K562 (cell line): ENCODE measurements around the gene ETV3L. TPM values are rescaled to one million over a fixed set of nuclear protein-coding genes. Genes with fewer than 3 reads are reported as not detected.

Experiments used
- ATAC-seq: fragments of 200-7000 bp; cut with Tn5 transposase; 3 replicates; pipeline ENCODE4 v1.9.1; 2020; ENCODE audit warnings: moderate library complexity
- Bru-seq: library from RNA; stranded (reverse); fragments of 400-500 nt; gene quantifications from one replicate; lab custom pipeline; 2021; lab: Mats Ljungman, UMichigan
- BruChase-seq, 2 experiments: library from RNA; stranded (reverse); fragments of 400-500 nt; gene quantifications; one replicate each; lab custom pipeline; 2021; lab: Mats Ljungman, UMichigan
- BruUV-seq: library from RNA; stranded (reverse); fragments of 400-500 nt; replicated peaks from 2 replicates; lab custom pipeline; 2021; lab: Mats Ljungman, UMichigan
- CTCF ChIA-PET: fragments of 300-600 bp; formaldehyde crosslinking; extraction: SDS; loops from one replicate; lab custom pipeline; 2021; ENCODE audit warnings: low intra/inter-chr PET ratio; lab: Yijun Ruan, JAX
- POLR2A ChIA-PET: fragments of 300-600, 350-650 bp; sonication (Branson Sonifier 250); formaldehyde crosslinking; extraction: SDS; loops from one replicate; lab custom pipeline; 2021; ENCODE audit warnings: antibody characterized with exemption, inconsistent platforms; lab: Yijun Ruan, JAX
- DNase-seq, 4 experiments: peaks; one replicate each; pipeline versions ENCODE4 v3.0.0 to v3.0.0-alpha.2; 2011 to 2018; ENCODE audit warnings: low spot score in 3 of 4, mixed read lengths in 3 of 4; ENCODE audit errors: extremely low read depth in 1 of 4
- FAIRE-seq: peaks from 2 replicates; lab custom pipeline; 2011; peaks lifted over from hg19 to GRCh38; lab: Jason Lieb, UNC
- H2AFZ ChIP-seq: 2 replicates; pipeline ENCODE4 v1.6.0; 2011; ENCODE audit warnings: low read depth, low read length, control low read depth, inconsistent platforms
- H3K27ac ChIP-seq: fragments of 200-600 bp; 3 replicates; pipeline ENCODE4 v1.8.0; 2011; ENCODE audit warnings: low read depth, mild to moderate bottlenecking, control low read depth, inconsistent platforms, low read length, moderate library complexity, mixed read lengths; ENCODE audit errors: extremely low read depth
- H3K27me3 ChIP-seq, 2 experiments: fragments of 300-600 bp in 1 of 2; 2 replicates in 1 of 2; 3 replicates in 1 of 2; pipeline versions ENCODE4 v1.6.0 to v1.8.0; 2011; ENCODE audit warnings: inconsistent platforms in 2 of 2, low read length in 2 of 2, mild to moderate bottlenecking in 1 of 2, mixed read lengths in 1 of 2, moderate library complexity in 1 of 2; ENCODE audit not compliant: control insufficient read depth in 2 of 2, insufficient read depth in 2 of 2
- H3K36me3 ChIP-seq: fragments of 300-600 bp; 3 replicates; pipeline ENCODE4 v1.8.0; 2011; ENCODE audit warnings: mild to moderate bottlenecking, low read length, inconsistent platforms; ENCODE audit not compliant: control insufficient read depth, insufficient read depth
- H3K4me1 ChIP-seq, 2 experiments: fragments of 200-600 bp in 1 of 2; replicated peaks in 1 of 2; 2 replicates in 1 of 2; 3 replicates in 1 of 2; pipeline versions ENCODE4 v1.5.1 to v1.8.0; 2011; ENCODE audit warnings: inconsistent platforms in 2 of 2, low read length in 2 of 2, mild to moderate bottlenecking in 1 of 2, mixed read lengths in 1 of 2, moderate library complexity in 1 of 2; ENCODE audit not compliant: control insufficient read depth in 2 of 2, insufficient read depth in 2 of 2
- H3K4me2 ChIP-seq: 2 replicates; pipeline ENCODE4 v1.6.1; 2011; ENCODE audit warnings: low read length, control low read depth, inconsistent platforms, mixed read lengths; ENCODE audit not compliant: insufficient read depth
- H3K4me3 ChIP-seq: fragments of 200-600 bp; sonication (generic), shearing (Covaris generic); 2 replicates; pipeline ENCODE4 v1.5.1; 2016; ENCODE audit warnings: control low read depth, inconsistent platforms
- H3K79me2 ChIP-seq: fragments of 200-600 bp; 3 replicates; pipeline ENCODE4 v1.8.0; 2011; ENCODE audit warnings: low read length, inconsistent platforms; ENCODE audit not compliant: control insufficient read depth, insufficient read depth
- H3K9ac ChIP-seq, 2 experiments: 2 replicates each; pipeline versions ENCODE4 v1.6.0 to v1.6.1; 2011; ENCODE audit warnings: low read depth in 2 of 2, low read length in 2 of 2, control low read depth in 1 of 2, inconsistent platforms in 1 of 2, mild to moderate bottlenecking in 1 of 2, mixed read lengths in 1 of 2; ENCODE audit not compliant: insufficient read depth in 1 of 2
- H3K9me1 ChIP-seq: one replicate; pipeline ENCODE4 v1.6.0; 2011; ENCODE audit warnings: inconsistent platforms, mild to moderate bottlenecking, low read length, moderate library complexity; ENCODE audit not compliant: control insufficient read depth, insufficient read depth
- H3K9me3 ChIP-seq: replicated peaks from 2 replicates; pipeline ENCODE4 v1.5.1; 2011; ENCODE audit warnings: low read depth, low read length, inconsistent platforms; ENCODE audit not compliant: control insufficient read depth, insufficient read depth
- H4K20me1 ChIP-seq: replicated peaks from 2 replicates; pipeline ENCODE4 v1.6.1; 2011; ENCODE audit warnings: low read length, inconsistent platforms, mixed read lengths; ENCODE audit not compliant: control insufficient read depth, insufficient read depth
- FOSL1 ChIP-seq: fragments of 200-800 bp; sonication (Bioruptor generic); conservative IDR thresholded peaks from 2 replicates; pipeline ENCODE4 v1.6.1; 2016; ENCODE audit warnings: missing genetic modification characterization, missing compliant biosample characterization
- HCFC1 ChIP-seq: IDR thresholded peaks from 2 replicates; pipeline ENCODE4 v1.6.1; 2012; ENCODE audit warnings: low read depth, low read length, improper control_type of control experiment
- HEY1 ChIP-seq: fragments of 250-450 bp; sonication (Bioruptor Pico); IDR thresholded peaks from 2 replicates; pipeline ENCODE4 v1.5.0; 2020; ENCODE audit warnings: mild to moderate bottlenecking, moderate library complexity, borderline replicate concordance
- HLTF ChIP-seq: fragments of 450-650 bp; IDR thresholded peaks from 2 replicates; pipeline ENCODE4 v1.6.1; 2016
- KAT2B ChIP-seq: IDR thresholded peaks from one replicate; pipeline ENCODE4 v1.6.1; 2012; ENCODE audit warnings: low read depth, mild to moderate bottlenecking, control low read depth, inconsistent platforms, low read length, moderate library complexity
- LEF1 ChIP-seq: fragments of 450-650 bp; IDR thresholded peaks from 2 replicates; pipeline ENCODE4 v1.6.1; 2016; ENCODE audit warnings: mild to moderate bottlenecking
- NR3C1 ChIP-seq: sonication (generic); formaldehyde crosslinking; IDR thresholded peaks from 2 replicates; pipeline ENCODE4 v1.8.1; 2022; ENCODE audit warnings: missing genetic modification reagents
- TAL1 ChIP-seq: fragments of 450-650 bp; IDR thresholded peaks from 2 replicates; pipeline ENCODE4 v1.6.1; 2016; ENCODE audit warnings: mild to moderate bottlenecking
- ZNF316 ChIP-seq: fragments of 450-650 bp; IDR thresholded peaks from 2 replicates; pipeline ENCODE4 v1.6.1; 2016
- ZNF318 ChIP-seq, 2 experiments: fragments of 450-650 bp; IDR thresholded peaks; 2 replicates each; pipeline ENCODE4 v1.6.1; 2016; ENCODE audit warnings: mild to moderate bottlenecking in 2 of 2, borderline replicate concordance in 1 of 2, low read depth in 1 of 2, moderate library complexity in 1 of 2
- ZNF655 ChIP-seq: fragments of 250-450 bp; sonication (Bioruptor Pico); IDR thresholded peaks from 2 replicates; pipeline ENCODE4 v1.5.0; 2021
- WGBS: fragments of 100-300 bp; shearing (Covaris generic); methylation state at CpG from one replicate; pipeline ENCODE4 v1.1.6; 2016; ENCODE audit warnings: low coverage, mixed read lengths; ENCODE audit not compliant: insufficient coverage; ENCODE audit errors: missing lambda C conversion rate; 5-methylcytosine and 5-hydroxymethylcytosine counted together
- in situ Hi-C: fragments of 300-500 bp; cut with MboI; formaldehyde crosslinking; loops from 4 replicates; pipeline ENCODE4 v1.15.0; 2018; ENCODE audit warnings: inconsistent platforms, mixed read lengths
- intact Hi-C: fragments of 100-400 bp; cut with micrococcal nuclease; formaldehyde crosslinking; loops from 2 replicates; pipeline ENCODE4 v1.14.2; 2022
- long read RNA-seq, 3 experiments: library from polyadenylated mRNA in 2 of 3; library from RNA in 1 of 3; unstranded in 2 of 3; stranded (forward) in 1 of 3; transcript quantifications; one replicate each; pipeline ENCODE4 v2.0.0, GENCODE V29; 2019 to 2022
- polyA minus RNA-seq, 3 experiments: library from RNA; depleted of rRNA, polyadenylated mRNA; stranded (reverse); fragments of >200 nt; gene quantifications; 2 replicates each; pipeline ENCODE4 v1.2.3, GENCODE V29; 2011
- polyA plus RNA-seq, 8 experiments: library from polyadenylated mRNA; depleted of rRNA in 4 of 8; stranded (reverse) in 5 of 8; unstranded in 3 of 8; fragments of >200 nt; fragmentation: Nextera tagmentation in 2 of 8; fragmentation: Illumina TruSeq in 1 of 8; extraction: Ambion mirVana in 2 of 8; extraction: Trizol in 1 of 8; gene quantifications; 2 replicates each; pipeline versions ENCODE4 v1.2.1 to v1.2.3, GENCODE V29; 2011 to 2014; ENCODE audit warnings: inconsistent platforms in 1 of 8, missing spikeins in 1 of 8
- total RNA-seq, 7 experiments: library from RNA; depleted of rRNA in 6 of 7; stranded (reverse); fragments of >200 nt in 6 of 7; fragmentation: Illumina TruSeq in 2 of 7; extraction: Trizol in 2 of 7; gene quantifications; 2 replicates each; pipeline versions ENCODE4 v1.2.1 to v1.2.3, GENCODE V29; 2011 to 2021; ENCODE audit warnings: low replicate concordance in 1 of 7

ETV3L gene
- total RNA-seq (2011; cell fraction: chromatin; rRNA removed; ENCODE audit: low replicate concordance), result not detected in 2 replicates
- not detected in 2 replicates for total RNA-seq (2011; cell fraction: nucleolus; rRNA removed)
- not detected in 2 replicates for total RNA-seq (2011; cell fraction: nucleoplasm; rRNA removed)
- total RNA-seq (2014; rRNA removed), result not detected in 2 replicates
- total RNA-seq (2014; rRNA removed; fragmentation: Illumina TruSeq; extraction: Trizol), result not detected in 2 replicates
- not detected in 2 replicates for total RNA-seq (2015; rRNA removed; fragmentation: Illumina TruSeq; extraction: Trizol)
- not detected in 2 replicates for total RNA-seq (2021)
- not detected in 2 replicates for polyA plus RNA-seq (2011; rRNA removed)
- not detected in 2 replicates for polyA plus RNA-seq (2011; cell fraction: cytosol; rRNA removed)
- polyA plus RNA-seq (2011; cell fraction: nucleus; rRNA removed), result 0.09 TPM in 1 of 2 replicates, not detected in the other
- not detected in 2 replicates for polyA plus RNA-seq (2012)
- not detected in 2 replicates for polyA plus RNA-seq (2014; fragmentation: Illumina TruSeq; extraction: Trizol)
- polyA plus RNA-seq (2014; fragmentation: Nextera tagmentation; extraction: Ambion mirVana), result not detected
- polyA plus RNA-seq (2014; rRNA removed), result not detected in 2 replicates
- polyA minus RNA-seq (2011; rRNA and poly(A)+ RNA removed), result not detected in 2 replicates
- not detected in 2 replicates for polyA minus RNA-seq (2011; cell fraction: cytosol; rRNA and poly(A)+ RNA removed)
- not detected in 2 replicates for polyA minus RNA-seq (2011; cell fraction: nucleus; rRNA and poly(A)+ RNA removed)
- not detected for Bru-seq, nascent RNA
- percentile 10 among the genes with signal in this experiment for BruChase-seq, experiment 1, labeled RNA remaining after a 2-hour chase
- BruChase-seq, experiment 2, labeled RNA remaining after a 6-hour chase, result not detected
- long read RNA-seq, experiment 1, result 0 reads
- long read RNA-seq, experiment 2, result 0 reads
- long read RNA-seq, experiment 3, result 0 reads

- DNase-seq (no peak), ATAC-seq (no peak), FAIRE-seq (no peak)
- WGBS, result 17% methylated on average over 2 of the region's 3 CpGs
- POLR2A ChIA-PET, result interaction anchor here (1.7 kb wide), 1 partner anchor 10 kb away, joined by 5 read pairs; no protein-coding TSS in a partner anchor
- Histone ChIP-seq H3K27me3 (peaks cover 25 to 59% of the 10 kb centered on the region in 2 experiments), H3K4me1 (peaks cover 0 to 4% of the 10 kb centered on the region in 2 experiments; a peak in 1 of 5 replicates), H3K27ac (no peak within 1 kb of the TSS), H3K79me2 (no peaks in the 10 kb centered on the region), H3K4me2 (no peak within 1 kb of the TSS), H3K9me3 (no peaks in the 10 kb centered on the region), H3K4me3 (no peak within 1 kb of the TSS), H4K20me1 (no peaks in the 10 kb centered on the region), H2AFZ (no peak within 1 kb of the TSS), H3K36me3 (no peaks in the 10 kb centered on the region), H3K9ac (peak within 1 kb of the TSS in 1 of 2 experiments; percentile 20; a peak in 1 of 4 replicates), H3K9me1 (no peaks in the 10 kb centered on the region)
- in situ Hi-C loops (loop anchor here (5.0 to 10.0 kb wide), 2 partner anchors 38 to 395 kb away; partner anchors contain the start of gene ETV3), intact Hi-C loops (loop anchor here (10.0 kb wide), 1 partner anchor 395 kb away; no protein-coding TSS in a partner anchor)
- no TSS peak for BruUV-seq
- CTCF ChIA-PET, result no interaction called here
- TF ChIP-seq TAL1 (no peak), LEF1 (no peak), ZNF316 (no peak), HCFC1 (no peak), HLTF (no peak), ZNF318 (IDR thresholded peaks at IDR 0.05; ENCODE audit: borderline replicate concordance in 1 of 2, low read depth in 1 of 2) (no peak), NR3C1 (no peak), ZNF655 (no peak), HEY1 (no peak), FOSL1 (no peak), KAT2B (no peak)
These were observed at the start of gene ETV3L for GRCh38 chr1:157099633-157100009. ETV3L (minus strand) TSS chr1:157099808; CDS start chr1:157099523, 285 bp downstream.
